ENCODE data around the gene TMEM89. TPM values are rescaled to one million over a fixed set of nuclear protein-coding genes. Genes with fewer than 3 reads are reported as not detected.

The TMEM89 gene
- total RNA-seq, 1 donor from 2014 or later: not detected

DNA sequence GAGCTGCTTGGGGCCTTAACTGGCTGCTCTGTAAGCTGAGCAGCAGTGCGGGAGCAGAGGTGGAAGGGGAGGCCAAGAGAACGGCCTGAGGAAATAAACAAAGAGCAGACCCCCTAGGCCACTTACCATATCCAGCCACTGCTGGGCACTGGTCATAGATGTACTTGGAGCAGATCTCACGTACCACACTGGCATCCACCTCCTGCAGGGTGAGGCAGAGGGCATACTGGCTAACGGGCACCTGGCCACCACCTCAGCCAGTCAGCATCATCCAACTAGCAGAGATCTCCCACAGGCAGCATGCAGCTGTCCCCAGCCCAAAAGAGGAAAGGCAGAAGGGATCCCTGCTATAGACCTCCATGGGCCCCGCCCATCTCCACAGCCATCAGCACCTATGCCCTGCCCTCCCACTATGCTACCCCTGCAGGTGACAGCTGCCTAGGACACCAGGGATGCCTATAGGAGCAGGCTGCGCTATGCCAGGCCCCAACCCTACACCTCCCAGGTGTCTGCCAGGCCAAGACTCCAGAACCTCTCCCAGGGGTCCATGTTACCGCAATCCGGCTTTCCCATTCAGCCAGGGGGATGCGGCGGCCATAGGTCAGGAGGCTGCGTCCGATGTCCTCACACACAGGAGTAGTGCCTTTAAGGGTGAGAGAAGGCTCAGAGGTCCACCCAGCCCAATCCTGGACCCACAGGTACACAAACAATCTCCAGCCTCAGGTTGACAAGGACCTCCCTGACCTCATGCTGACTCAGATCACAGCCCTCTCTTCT lies 21.9 kb downstream of the TMEM89 start:
- no peak overlapping the region for H3K27ac Mint-ChIP-seq
- H3K4me3 Mint-ChIP-seq: no peak overlapping the region
- no peaks in the 10 kb centered on the region for H3K9me3 Mint-ChIP-seq
- Histone ChIP-seq H3K27ac (no peak overlapping the region), H2AFZ (replicated peaks) (no peak overlapping the region), H3K36me3 (no peaks in the 10 kb centered on the region), H3K4me1 (no peaks in the 10 kb centered on the region), H3K4me2 (no peak overlapping the region), H3K9me3 (ENCODE audit: low read depth) (no peaks in the 10 kb centered on the region), H3K4me3 (no peak overlapping the region), H3K9ac (no peak overlapping the region), H3K27me3 (no peaks in the 10 kb centered on the region), H3F3A (ENCODE audit: low read depth) (no peaks in the 10 kb centered on the region), H3K79me2 (ENCODE audit: low read depth) (no peaks in the 10 kb centered on the region), H4K20me1 (ENCODE audit: low read depth) (no peaks in the 10 kb centered on the region)
- no peak for DNase-seq (ENCODE audit: low spot score)
- peaks cover 9% of the 10 kb centered on the region for H3K4me1 Mint-ChIP-seq
- TF ChIP-seq EZH2phosphoT487 (IDR thresholded peaks at IDR 0.05) (no peak), EZH2 (IDR thresholded peaks at IDR 0.05) (no peak)
- TF ChIP-seq, protein P1, sequence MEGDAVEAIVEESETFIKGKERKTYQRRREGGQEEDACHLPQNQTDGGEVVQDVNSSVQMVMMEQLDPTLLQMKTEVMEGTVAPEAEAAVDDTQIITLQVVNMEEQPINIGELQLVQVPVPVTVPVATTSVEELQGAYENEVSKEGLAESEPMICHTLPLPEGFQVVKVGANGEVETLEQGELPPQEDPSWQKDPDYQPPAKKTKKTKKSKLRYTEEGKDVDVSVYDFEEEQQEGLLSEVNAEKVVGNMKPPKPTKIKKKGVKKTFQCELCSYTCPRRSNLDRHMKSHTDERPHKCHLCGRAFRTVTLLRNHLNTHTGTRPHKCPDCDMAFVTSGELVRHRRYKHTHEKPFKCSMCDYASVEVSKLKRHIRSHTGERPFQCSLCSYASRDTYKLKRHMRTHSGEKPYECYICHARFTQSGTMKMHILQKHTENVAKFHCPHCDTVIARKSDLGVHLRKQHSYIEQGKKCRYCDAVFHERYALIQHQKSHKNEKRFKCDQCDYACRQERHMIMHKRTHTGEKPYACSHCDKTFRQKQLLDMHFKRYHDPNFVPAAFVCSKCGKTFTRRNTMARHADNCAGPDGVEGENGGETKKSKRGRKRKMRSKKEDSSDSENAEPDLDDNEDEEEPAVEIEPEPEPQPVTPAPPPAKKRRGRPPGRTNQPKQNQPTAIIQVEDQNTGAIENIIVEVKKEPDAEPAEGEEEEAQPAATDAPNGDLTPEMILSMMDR (IDR thresholded peaks at IDR 0.05): no peak
- H3K36me3 Mint-ChIP-seq: peaks cover 32% of the 10 kb centered on the region
- H3K27me3 Mint-ChIP-seq (ENCODE audit: insufficient read depth, low read depth): peaks cover 6% of the 10 kb centered on the region

DNA sequence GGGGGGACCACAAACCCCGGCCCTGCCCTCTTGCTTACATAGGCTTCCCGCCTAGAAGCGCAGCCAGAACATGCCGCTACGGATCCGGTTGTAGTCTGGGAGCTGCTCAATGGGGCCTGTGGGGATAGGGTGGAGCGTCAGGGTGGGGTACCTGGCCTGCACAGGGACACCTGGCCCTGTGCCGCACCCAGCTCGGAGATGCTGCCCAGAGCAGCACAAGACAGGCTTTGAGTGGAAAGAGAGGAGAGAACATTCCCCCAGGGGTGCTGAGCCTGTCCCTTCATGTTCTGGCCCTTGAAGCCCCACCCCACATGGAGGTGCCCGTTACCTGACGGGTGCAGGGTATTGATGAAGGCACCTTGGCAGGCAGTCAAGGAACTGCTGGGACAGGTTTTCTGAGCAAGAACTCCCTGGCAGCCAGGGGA lies 22.5 kb downstream of the TMEM89 start:
- no peaks in the 10 kb centered on the region for H3K79me2 ChIP-seq (ENCODE audit: low read depth)
- TF ChIP-seq, protein P1 (IDR thresholded peaks at IDR 0.05): no peak
- TF ChIP-seq EZH2 (IDR thresholded peaks at IDR 0.05): no peak
- TF ChIP-seq EZH2phosphoT487 (IDR thresholded peaks at IDR 0.05): no peak
- Mint-ChIP-seq H3K36me3 (peaks cover 29% of the 10 kb centered on the region), H3K27me3 (ENCODE audit: insufficient read depth, low read depth) (peaks cover 6% of the 10 kb centered on the region), H3K27ac (no peak overlapping the region), H3K4me1 (peaks cover 9% of the 10 kb centered on the region), H3K9me3 (no peaks in the 10 kb centered on the region), H3K4me3 (no peak overlapping the region)
- H3K36me3 ChIP-seq: no peaks in the 10 kb centered on the region
- no peaks in the 10 kb centered on the region for H4K20me1 ChIP-seq (ENCODE audit: low read depth)
- no peak overlapping the region for H3K4me3 ChIP-seq
- no peak for DNase-seq (ENCODE audit: low spot score)
- no peak overlapping the region for H3K9ac ChIP-seq
- H3K9me3 ChIP-seq (ENCODE audit: low read depth): no peaks in the 10 kb centered on the region
- no peak overlapping the region for H3K4me2 ChIP-seq
- H3K27me3 ChIP-seq: no peaks in the 10 kb centered on the region
- no peak overlapping the region for H3K27ac ChIP-seq
- no peaks in the 10 kb centered on the region for H3K4me1 ChIP-seq
- H3F3A ChIP-seq (ENCODE audit: low read depth): no peaks in the 10 kb centered on the region
- no peak overlapping the region for H2AFZ ChIP-seq (replicated peaks)

DNA sequence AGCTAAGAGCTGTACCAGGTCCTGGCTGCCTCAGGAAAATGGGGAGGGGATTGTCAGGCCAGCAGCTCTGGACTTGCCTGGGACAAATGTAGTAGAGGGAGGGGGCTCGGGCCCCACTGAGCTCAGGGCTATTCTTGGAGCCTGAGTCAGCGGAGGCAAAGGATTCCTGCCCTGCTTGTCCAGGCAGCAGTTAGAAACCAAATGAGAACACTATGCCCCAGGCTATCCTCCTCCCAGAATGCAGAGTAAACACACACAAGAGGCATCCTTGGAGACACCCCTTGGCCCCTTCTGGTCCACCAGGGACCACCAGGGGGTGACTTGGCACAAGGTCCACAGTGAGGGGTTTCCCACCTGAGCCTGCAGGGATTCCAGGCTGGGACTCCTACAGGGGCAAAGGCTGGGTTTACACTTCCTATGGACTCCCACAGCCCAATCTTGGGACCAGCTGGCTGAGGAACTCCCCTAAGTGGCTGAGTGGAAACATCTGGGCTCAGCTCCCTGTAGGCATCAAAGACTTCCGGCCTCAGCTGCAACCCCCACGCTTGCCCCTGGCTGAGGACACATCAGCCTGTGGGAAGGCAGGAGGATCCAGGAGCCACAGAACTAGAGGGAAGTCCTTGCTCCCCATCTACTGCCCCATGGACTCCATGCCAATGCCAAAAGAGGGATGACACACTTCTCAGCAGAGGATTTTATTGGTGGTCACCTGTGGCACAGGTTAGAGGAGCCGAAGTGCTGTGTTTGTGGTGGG lies 23.1 kb downstream of the TMEM89 start:
- Mint-ChIP-seq H3K4me3 (no peak overlapping the region), H3K4me1 (peaks cover 9% of the 10 kb centered on the region), H3K27me3 (ENCODE audit: insufficient read depth, low read depth) (peaks cover 6% of the 10 kb centered on the region), H3K9me3 (no peaks in the 10 kb centered on the region), H3K27ac (no peak overlapping the region), H3K36me3 (peaks cover 26% of the 10 kb centered on the region)
- Histone ChIP-seq H4K20me1 (ENCODE audit: low read depth) (no peaks in the 10 kb centered on the region), H3K27me3 (no peaks in the 10 kb centered on the region), H3K9me3 (ENCODE audit: low read depth) (no peaks in the 10 kb centered on the region), H3K4me1 (no peaks in the 10 kb centered on the region), H3K4me2 (no peak overlapping the region), H3K9ac (no peak overlapping the region), H3K36me3 (no peaks in the 10 kb centered on the region), H2AFZ (replicated peaks) (no peak overlapping the region), H3K27ac (no peak overlapping the region), H3K4me3 (no peak overlapping the region), H3K79me2 (ENCODE audit: low read depth) (no peaks in the 10 kb centered on the region), H3F3A (ENCODE audit: low read depth) (no peaks in the 10 kb centered on the region)
- TF ChIP-seq EZH2 (IDR thresholded peaks at IDR 0.05) (no peak), EZH2phosphoT487 (IDR thresholded peaks at IDR 0.05) (no peak)
- TF ChIP-seq, protein P1 (IDR thresholded peaks at IDR 0.05): no peak
- DNase-seq (ENCODE audit: low spot score): no peak
